ENCODE data around the gene KSR1.
"Not testable (repeated sequence)": the region's sequence is repeated elsewhere in the genome, so short reads cannot be mapped to it uniquely, and the experiment has no call there.

The KSR1 gene

GRCh38 chr17:27657620-27658019 lies 201.4 kb downstream of the KSR1 start:
- DNase-seq (ENCODE audit: low read depth in 2 of 2): no peak

DNA sequence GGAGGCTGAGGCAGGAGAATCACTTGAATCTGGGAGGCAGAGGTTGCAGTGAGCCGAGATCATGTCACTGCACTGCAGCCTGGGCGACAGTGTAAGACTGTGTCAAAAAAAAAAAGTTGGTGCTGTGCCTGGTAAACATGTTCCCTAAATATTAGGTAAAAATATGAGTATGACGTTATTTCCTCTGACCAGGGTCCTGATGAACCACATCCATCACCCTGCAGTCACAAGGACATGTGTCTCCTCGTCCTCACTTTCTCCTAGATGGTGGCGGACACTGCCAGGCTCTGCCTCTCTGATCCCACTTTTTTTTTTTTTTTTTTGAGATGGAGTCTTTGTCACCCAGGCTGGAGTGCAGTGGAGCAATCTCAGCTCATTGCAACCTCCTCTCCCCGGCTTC lies 203.4 kb downstream of the KSR1 start:
- DNase-seq (ENCODE audit: low read depth in 2 of 2): no peak

DNA sequence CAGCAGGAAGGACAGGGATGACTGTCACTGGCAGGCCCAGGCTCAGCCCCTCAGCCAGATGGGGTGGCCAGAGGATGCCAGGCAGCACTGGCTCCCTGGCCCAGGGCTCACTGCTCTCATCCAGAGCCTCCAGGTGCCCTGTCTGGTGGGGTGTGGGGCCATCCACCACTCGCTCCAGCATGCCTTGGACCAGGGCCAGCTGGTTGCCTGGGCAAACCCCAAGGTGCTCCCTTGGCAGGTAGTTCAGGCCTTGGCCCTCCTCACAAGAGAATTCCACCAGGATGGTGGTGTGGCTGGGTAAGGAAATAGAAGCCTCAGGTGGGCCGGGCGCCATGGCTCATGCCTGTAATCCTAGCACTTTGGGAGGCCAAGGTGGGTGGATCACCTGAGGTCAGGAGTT lies 204.2 kb downstream of the KSR1 start:
- no peak for DNase-seq (ENCODE audit: low read depth in 2 of 2)

DNA sequence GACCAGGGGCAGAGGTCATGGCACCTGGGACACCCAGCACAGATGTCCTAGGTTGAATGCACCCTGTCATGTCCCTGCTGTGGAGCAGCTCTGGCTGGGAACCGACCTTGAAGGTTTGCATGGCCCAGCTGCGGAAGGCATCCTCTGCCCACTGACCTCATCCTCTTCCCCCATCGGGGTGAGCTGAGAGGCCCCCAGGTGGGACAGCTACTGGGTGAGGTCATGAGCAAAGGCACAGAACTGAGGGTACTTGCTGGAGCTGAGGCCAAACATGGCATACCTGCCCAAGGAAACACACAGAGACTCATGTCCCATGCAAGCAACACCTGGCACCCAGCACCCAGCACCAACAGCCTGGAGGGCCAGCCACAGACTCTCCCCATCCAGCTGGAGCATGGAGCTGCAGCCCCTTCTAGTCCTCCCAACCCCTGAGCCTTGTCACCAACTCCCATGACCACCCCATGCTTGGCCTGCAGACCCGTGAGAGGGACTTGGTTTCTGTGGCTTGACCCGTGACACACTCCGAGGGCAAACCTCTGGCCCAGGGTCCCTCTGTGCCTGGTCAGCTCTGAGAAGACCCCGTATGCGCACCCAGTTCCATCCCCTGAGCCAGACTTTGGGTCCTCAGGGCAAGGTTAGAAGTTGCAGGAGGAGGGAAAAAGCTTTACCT lies 207.8 kb downstream of the KSR1 start:
- no peak for DNase-seq (ENCODE audit: low read depth in 2 of 2)

DNA sequence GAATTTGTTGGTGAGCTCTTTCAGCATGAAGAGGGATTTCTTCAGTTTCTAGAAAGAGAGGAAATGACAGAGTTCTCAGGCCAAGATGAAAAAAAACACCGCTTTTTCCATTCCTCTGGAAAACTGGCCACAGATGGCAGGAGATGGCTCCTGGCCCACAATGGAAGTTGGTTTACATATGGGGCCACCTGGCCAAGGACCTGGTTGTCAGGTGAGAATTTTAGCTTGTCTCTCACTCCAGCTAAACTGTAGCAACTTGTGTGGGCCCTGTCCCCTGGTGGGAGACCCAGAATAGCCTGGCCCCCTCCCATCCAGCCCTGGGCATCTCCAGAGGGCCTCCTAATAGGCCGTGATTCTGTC lies 208.3 kb downstream of the KSR1 start:
- no peak for DNase-seq (ENCODE audit: low read depth in 2 of 2)

DNA sequence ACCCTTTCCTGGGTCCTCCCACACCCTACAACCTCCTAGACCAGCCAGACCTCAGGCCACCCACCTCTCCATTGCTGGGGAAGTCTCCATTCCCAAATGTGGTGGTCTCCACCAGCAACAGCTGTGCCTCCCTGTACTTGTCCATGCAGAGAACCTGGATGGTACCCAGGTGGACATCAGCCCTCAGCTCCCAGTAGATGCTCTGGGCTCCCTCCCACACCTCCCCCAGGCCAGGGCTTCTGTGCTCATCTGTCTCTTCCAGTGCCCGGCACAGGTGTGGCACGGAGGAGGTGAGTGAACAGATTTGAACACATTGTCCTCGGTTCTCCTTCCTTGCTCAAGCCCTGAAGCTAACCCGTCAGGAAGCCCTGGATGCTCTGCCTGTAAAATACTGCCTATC lies 209.3 kb downstream of the KSR1 start:
- DNase-seq (ENCODE audit: low read depth in 2 of 2): no peak

- DNase-seq (ENCODE audit: low read depth in 2 of 2): not testable (repeated sequence)
These were observed 210.0 kb downstream of the KSR1 start for GRCh38 chr17:27666270-27666669.

- no peak for DNase-seq (ENCODE audit: low read depth in 2 of 2)
These were observed 210.7 kb downstream of the KSR1 start for GRCh38 chr17:27666831-27667560.

GRCh38 chr17:27667656-27668487 lies 211.6 kb downstream of the KSR1 start:
- no peak for DNase-seq (ENCODE audit: low read depth in 2 of 2)

- no peak for DNase-seq (ENCODE audit: low read depth in 2 of 2)
These were observed 212.2 kb downstream of the KSR1 start for GRCh38 chr17:27668488-27668823.

GRCh38 chr17:27669136-27669535 lies 212.9 kb downstream of the KSR1 start:
- DNase-seq (ENCODE audit: low read depth in 2 of 2): no peak

DNA sequence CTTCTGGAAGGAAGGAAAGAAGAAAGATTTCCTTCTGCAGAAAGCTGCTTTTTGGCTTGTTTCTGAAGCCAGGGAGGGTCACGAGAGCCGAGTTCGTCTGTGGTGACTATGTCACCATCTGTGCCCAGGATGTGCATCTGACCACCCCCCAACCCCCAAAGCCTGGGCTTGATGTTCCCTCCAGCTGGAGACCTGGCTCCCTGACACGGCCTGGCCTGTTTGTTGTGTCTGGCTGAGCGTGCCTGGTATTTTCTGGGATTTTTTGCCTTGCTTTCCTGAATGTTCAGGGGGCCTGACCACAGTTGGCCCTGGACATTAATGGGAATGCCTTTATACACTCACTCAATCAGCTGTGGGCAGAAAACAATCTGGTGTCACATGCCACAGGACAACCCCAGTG lies 213.6 kb downstream of the KSR1 start:
- DNase-seq (ENCODE audit: low read depth in 2 of 2): no peak

DNA sequence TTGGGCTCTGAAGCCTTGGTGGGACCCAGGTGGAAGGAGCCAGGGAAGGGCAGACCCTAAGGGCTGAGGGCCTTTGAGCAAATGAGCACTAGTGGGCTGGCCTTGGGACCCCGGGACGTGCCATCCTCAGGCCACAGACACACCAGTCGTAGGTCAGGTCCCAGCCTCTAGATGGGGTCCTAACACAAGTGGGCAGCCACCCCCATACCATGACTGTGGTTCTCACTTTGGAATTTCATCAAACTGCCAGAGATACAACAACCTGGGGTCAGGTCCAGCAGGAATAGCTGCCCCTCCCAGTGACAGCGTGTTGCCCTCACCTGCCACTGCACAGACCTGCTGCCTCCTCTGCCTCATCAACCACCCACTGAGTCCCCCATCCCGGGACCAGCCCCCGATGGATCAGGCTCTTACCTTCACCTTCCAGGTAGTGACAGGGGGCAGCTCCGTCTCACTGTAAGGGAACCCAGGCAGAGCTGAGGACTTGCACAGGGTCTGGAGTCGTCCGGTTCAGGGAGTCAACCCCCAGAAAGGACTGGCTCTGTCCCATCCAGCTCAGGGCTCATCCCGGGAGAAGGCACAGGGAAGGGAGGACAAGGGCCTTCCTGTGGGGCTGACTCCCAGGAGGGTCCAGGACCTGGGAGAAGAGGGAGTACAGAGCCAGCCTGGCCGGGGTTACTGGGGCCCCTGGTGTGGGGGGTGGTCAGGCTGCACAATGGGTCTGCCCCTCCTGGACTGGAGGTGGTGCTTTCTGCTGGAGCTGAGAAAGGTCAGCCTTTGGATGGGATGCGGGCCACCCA lies 214.7 kb downstream of the KSR1 start:
- no peak for DNase-seq (ENCODE audit: low read depth in 2 of 2)

- DNase-seq (ENCODE audit: low read depth in 2 of 2): no peak
These were observed 215.3 kb downstream of the KSR1 start for GRCh38 chr17:27671591-27671910.

- not testable (repeated sequence) for DNase-seq (ENCODE audit: low read depth in 2 of 2)
These were observed 215.8 kb downstream of the KSR1 start for GRCh38 chr17:27671977-27672480.

DNA sequence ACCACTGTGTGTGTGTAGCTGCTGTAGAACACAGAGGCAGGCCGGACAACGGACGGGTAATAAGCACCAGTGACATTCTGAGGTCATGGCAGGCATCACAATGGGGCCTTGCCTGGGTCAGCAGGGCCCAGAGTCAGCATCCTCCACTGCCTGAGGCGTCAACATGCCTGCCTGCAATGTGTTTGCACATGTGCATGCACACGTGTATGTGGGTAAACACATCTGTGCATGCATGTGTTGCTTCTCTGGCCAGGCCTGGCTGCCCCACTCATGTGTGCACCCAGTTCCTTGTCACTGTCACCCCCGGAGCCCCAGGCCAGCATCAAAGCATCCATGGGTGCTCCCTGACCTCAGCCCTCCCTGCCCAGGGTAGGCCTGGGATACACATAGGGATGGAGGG lies 218.1 kb downstream of the KSR1 start:
- DNase-seq (ENCODE audit: low read depth in 2 of 2): no peak

All from stimulated activated CD4-positive, alpha-beta T cell treated with anti-CD3 and anti-CD28 coated beads, Interleukin-1b, Interleukin-23, amount 100 ng/mL, for 4 hours (primary cell).